Measurements from ENCODE around the gene GRM1. TPM values are rescaled to one million over a fixed set of nuclear protein-coding genes. Genes with fewer than 3 reads are reported as not detected.

The GRM1 gene
- total RNA-seq, 6 experiments from 2014 or later, result not detected

- DNase-seq, result no peak
- Mint-ChIP-seq H3K9me3 (peaks cover 11% of the 10 kb centered on the region), H3K27ac (no peak overlapping the region), H3K36me3 (ENCODE audit: low read depth) (no peaks in the 10 kb centered on the region), H3K4me3 (no peak overlapping the region), H3K4me1 (ENCODE audit: low read depth) (no peaks in the 10 kb centered on the region), H3K27me3 (ENCODE audit: insufficient read depth) (no peaks in the 10 kb centered on the region)
- TF ChIP-seq CTCF (IDR thresholded peaks at IDR 0.05), result no peak
Observed at GRCh38 chr6:146297815-146298214, 269.0 kb downstream of the GRM1 start.

- Mint-ChIP-seq H3K36me3 (ENCODE audit: low read depth) (no peaks in the 10 kb centered on the region), H3K4me1 (ENCODE audit: low read depth) (no peaks in the 10 kb centered on the region), H3K4me3 (no peak overlapping the region), H3K27me3 (ENCODE audit: insufficient read depth) (no peaks in the 10 kb centered on the region), H3K27ac (no peak overlapping the region), H3K9me3 (peaks cover 24% of the 10 kb centered on the region)
- DNase-seq, result no peak
- TF ChIP-seq CTCF (IDR thresholded peaks at IDR 0.05), result no peak
Observed at GRCh38 chr6:146300521-146300920, 271.7 kb downstream of the GRM1 start.

- Mint-ChIP-seq H3K4me1 (ENCODE audit: low read depth) (no peaks in the 10 kb centered on the region), H3K36me3 (ENCODE audit: low read depth) (no peaks in the 10 kb centered on the region), H3K9me3 (peaks cover 22% of the 10 kb centered on the region), H3K27ac (no peak overlapping the region), H3K4me3 (no peak overlapping the region), H3K27me3 (ENCODE audit: insufficient read depth) (no peaks in the 10 kb centered on the region; the same call in 1 of the 2 replicates)
- no peak for TF ChIP-seq CTCF (IDR thresholded peaks at IDR 0.05)
- no peak for DNase-seq
Observed at GRCh38 chr6:146301764-146302163, 272.9 kb downstream of the GRM1 start.

GRCh38 chr6:146302994-146303393 lies 274.1 kb downstream of the GRM1 start:
- Mint-ChIP-seq H3K27me3 (ENCODE audit: insufficient read depth) (no peaks in the 10 kb centered on the region; the same call in 1 of the 2 replicates), H3K27ac (no peak overlapping the region), H3K9me3 (peaks cover 18% of the 10 kb centered on the region)

GRCh38 chr6:146304181-146304580 lies 275.3 kb downstream of the GRM1 start:
- Mint-ChIP-seq H3K4me3 (no peak overlapping the region), H3K9me3 (peaks cover 15% of the 10 kb centered on the region; the same call in 1 of the 2 replicates), H3K27me3 (ENCODE audit: insufficient read depth) (no peaks in the 10 kb centered on the region; the same call in 1 of the 2 replicates), H3K4me1 (ENCODE audit: low read depth) (no peaks in the 10 kb centered on the region), H3K36me3 (ENCODE audit: low read depth) (no peaks in the 10 kb centered on the region), H3K27ac (no peak overlapping the region)
- no peak for TF ChIP-seq CTCF (IDR thresholded peaks at IDR 0.05)
- DNase-seq, result no peak

More at GRCh38 chr6:146302994-146303393, 274.1 kb downstream of the GRM1 start:
- no peak for DNase-seq
- no peak overlapping the region for H3K4me3 Mint-ChIP-seq
- H3K4me1 Mint-ChIP-seq (ENCODE audit: low read depth), result no peaks in the 10 kb centered on the region
- no peak for TF ChIP-seq CTCF (IDR thresholded peaks at IDR 0.05)
- H3K36me3 Mint-ChIP-seq (ENCODE audit: low read depth), result no peaks in the 10 kb centered on the region

- peaks cover 15% of the 10 kb centered on the region; the same call in 1 of the 2 replicates for H3K9me3 Mint-ChIP-seq
- no peak for TF ChIP-seq CTCF (IDR thresholded peaks at IDR 0.05)
- H3K36me3 Mint-ChIP-seq (ENCODE audit: low read depth), result no peaks in the 10 kb centered on the region
- H3K4me3 Mint-ChIP-seq, result no peak overlapping the region
- H3K27me3 Mint-ChIP-seq (ENCODE audit: insufficient read depth), result no peaks in the 10 kb centered on the region; the same call in 1 of the 2 replicates
- no peak for DNase-seq
- no peaks in the 10 kb centered on the region for H3K4me1 Mint-ChIP-seq (ENCODE audit: low read depth)
- H3K27ac Mint-ChIP-seq, result no peak overlapping the region
Observed at GRCh38 chr6:146305092-146305491, 276.2 kb downstream of the GRM1 start.

Measured in HFFc6 (cell line).